K562 (cell line): ENCODE measurements around the gene SMG6. TPM values are rescaled to one million over a fixed set of nuclear protein-coding genes. Genes with fewer than 3 reads are reported as not detected.
A peak's percentile ranks its signal among the peaks of the same experiment; 100 is the strongest.

Experiments used
- CBX2 ChIP-seq: fragments of 200-600 bp; sonication (generic); IDR thresholded peaks from one replicate; pipeline ENCODE4 v1.6.1; 2012; ENCODE audit warnings: mild to moderate bottlenecking, low read length, inconsistent platforms; ENCODE audit not compliant: insufficient read depth, poor library complexity, severe bottlenecking
- CTBP1 ChIP-seq: fragments of 450-650 bp; IDR thresholded peaks from 2 replicates; pipeline ENCODE4 v1.6.1; 2016; ENCODE audit warnings: borderline replicate concordance
- EGR1 ChIP-seq: fragments of 450-650 bp; conservative IDR thresholded peaks from 2 replicates; pipeline ENCODE4 v1.6.1; 2017; ENCODE audit warnings: mild to moderate bottlenecking
- FOS ChIP-seq: IDR thresholded peaks from 3 replicates; pipeline ENCODE4 v1.6.1; 2011; ENCODE audit not compliant: insufficient read length; ENCODE audit errors: extremely low read depth
- NCOA1 ChIP-seq: fragments of 450-650 bp; IDR thresholded peaks from 2 replicates; pipeline ENCODE4 v1.6.1; 2016; ENCODE audit warnings: low read depth
- NCOA4 ChIP-seq: fragments of 450-650 bp; IDR thresholded peaks from 2 replicates; pipeline ENCODE4 v1.6.1; 2018; ENCODE audit warnings: mild to moderate bottlenecking; ENCODE audit not compliant: partially characterized antibody
- NRF1 ChIP-seq, 2 experiments: fragments of 450-650 bp; IDR thresholded peaks in 1 of 2; conservative IDR thresholded peaks in 1 of 2; 2 replicates each; pipeline ENCODE4 v1.6.1; 2014; ENCODE audit warnings: mild to moderate bottlenecking in 2 of 2
- PHF8 ChIP-seq: fragments of 200-600 bp; sonication (generic); IDR thresholded peaks from 2 replicates; pipeline ENCODE4 v1.6.1; 2012; ENCODE audit warnings: mixed run types, mild to moderate bottlenecking, inconsistent platforms, low read length, moderate library complexity, borderline replicate concordance
- PRPF4 ChIP-seq: fragments of 200-400 bp; formaldehyde crosslinking; IDR thresholded peaks from one replicate; pipeline ENCODE4 v1.6.1; 2017; ENCODE audit warnings: low read length, low read depth, mild to moderate bottlenecking; ENCODE audit not compliant: insufficient read depth, poor library complexity, severe bottlenecking
- RB1 ChIP-seq: fragments of 450-650 bp; IDR thresholded peaks from 2 replicates; pipeline ENCODE4 v1.6.1; 2017; ENCODE audit warnings: low read depth, mild to moderate bottlenecking
- STAG1 ChIP-seq: sonication (generic); formaldehyde crosslinking; IDR thresholded peaks from 2 replicates; pipeline ENCODE4 v1.5.0; 2020; ENCODE audit warnings: missing genetic modification reagents, borderline replicate concordance
- TBP ChIP-seq: optimal IDR thresholded peaks from 2 replicates; pipeline ENCODE3; 2011; ENCODE audit warnings: low read depth, low read length, improper control_type of control experiment
- ZKSCAN3 ChIP-seq: fragments of 250-450 bp; sonication (Bioruptor Pico); IDR thresholded peaks from 2 replicates; pipeline ENCODE4 v1.4.0; 2020
- ZNF217 ChIP-seq: sonication (generic); formaldehyde crosslinking; IDR thresholded peaks from 2 replicates; pipeline ENCODE4 v1.8.0; 2022; ENCODE audit warnings: mild to moderate bottlenecking, missing genetic modification reagents
- ZNF507 ChIP-seq: conservative IDR thresholded peaks from 2 replicates; pipeline ENCODE4 v1.6.1; 2017; ENCODE audit warnings: missing genetic modification characterization, missing compliant biosample characterization
- ZNF668 ChIP-seq: fragments of 250-450 bp; sonication (Bioruptor Pico); IDR thresholded peaks from 2 replicates; pipeline ENCODE4 v1.8.0; 2022; ENCODE audit warnings: mild to moderate bottlenecking, inconsistent platforms
- polyA plus RNA-seq, 8 experiments: library from polyadenylated mRNA; depleted of rRNA in 4 of 8; stranded (reverse) in 5 of 8; unstranded in 3 of 8; fragments of >200 nt; fragmentation: Nextera tagmentation in 2 of 8; fragmentation: Illumina TruSeq in 1 of 8; extraction: Ambion mirVana in 2 of 8; extraction: Trizol in 1 of 8; gene quantifications; 2 replicates each; pipeline versions ENCODE4 v1.2.1 to v1.2.3, GENCODE V29; 2011 to 2014; ENCODE audit warnings: inconsistent platforms in 1 of 8, missing spikeins in 1 of 8
- total RNA-seq, 7 experiments: library from RNA; depleted of rRNA in 6 of 7; stranded (reverse); fragments of >200 nt in 6 of 7; fragmentation: Illumina TruSeq in 2 of 7; extraction: Trizol in 2 of 7; gene quantifications; 2 replicates each; pipeline versions ENCODE4 v1.2.1 to v1.2.3, GENCODE V29; 2011 to 2021; ENCODE audit warnings: low replicate concordance in 1 of 7
- TF ChIP-seq, protein P1 (sequence below): fragments of 250-450 bp; sonication (Bioruptor Pico); IDR thresholded peaks from 2 replicates; pipeline ENCODE4 v1.8.0; 2022; ENCODE audit warnings: inconsistent platforms
- TF ChIP-seq, protein P2 (sequence below): fragments of 250-450 bp; sonication (Bioruptor Pico); IDR thresholded peaks from 2 replicates; pipeline ENCODE4 v1.4.0; 2020; ENCODE audit warnings: borderline replicate concordance
- TF ChIP-seq, protein P3 (sequence below): sonication (generic); formaldehyde crosslinking; IDR thresholded peaks from 2 replicates; pipeline ENCODE4 v1.8.0; 2022; ENCODE audit warnings: mild to moderate bottlenecking, low read depth, missing genetic modification reagents
- TF ChIP-seq, protein P4 (sequence below): sonication (generic); formaldehyde crosslinking; IDR thresholded peaks from 2 replicates; pipeline ENCODE4 v1.9.0; 2022; ENCODE audit warnings: mild to moderate bottlenecking, missing genetic modification reagents
- TF ChIP-seq, protein P5 (sequence below), 2 experiments: IDR thresholded peaks; 2 replicates each; pipeline ENCODE4 v1.6.1; 2011; ENCODE audit warnings: borderline replicate concordance in 1 of 2, control low read depth in 1 of 2, low read depth in 1 of 2, low read length in 1 of 2, mild to moderate bottlenecking in 1 of 2, mixed read lengths in 1 of 2, moderate library complexity in 1 of 2; ENCODE audit not compliant: insufficient read depth in 1 of 2, insufficient read length in 1 of 2, poor library complexity in 1 of 2, severe bottlenecking in 1 of 2; ENCODE audit errors: extremely low read depth in 1 of 2

SMG6 gene
- total and polyA plus RNA-seq, 9 of the 15 experiments (the other 6 are each of a cell fraction or from before 2014, with no cell fraction given), result 0.44 to 13.9 (median 6.0) TPM

DNA sequence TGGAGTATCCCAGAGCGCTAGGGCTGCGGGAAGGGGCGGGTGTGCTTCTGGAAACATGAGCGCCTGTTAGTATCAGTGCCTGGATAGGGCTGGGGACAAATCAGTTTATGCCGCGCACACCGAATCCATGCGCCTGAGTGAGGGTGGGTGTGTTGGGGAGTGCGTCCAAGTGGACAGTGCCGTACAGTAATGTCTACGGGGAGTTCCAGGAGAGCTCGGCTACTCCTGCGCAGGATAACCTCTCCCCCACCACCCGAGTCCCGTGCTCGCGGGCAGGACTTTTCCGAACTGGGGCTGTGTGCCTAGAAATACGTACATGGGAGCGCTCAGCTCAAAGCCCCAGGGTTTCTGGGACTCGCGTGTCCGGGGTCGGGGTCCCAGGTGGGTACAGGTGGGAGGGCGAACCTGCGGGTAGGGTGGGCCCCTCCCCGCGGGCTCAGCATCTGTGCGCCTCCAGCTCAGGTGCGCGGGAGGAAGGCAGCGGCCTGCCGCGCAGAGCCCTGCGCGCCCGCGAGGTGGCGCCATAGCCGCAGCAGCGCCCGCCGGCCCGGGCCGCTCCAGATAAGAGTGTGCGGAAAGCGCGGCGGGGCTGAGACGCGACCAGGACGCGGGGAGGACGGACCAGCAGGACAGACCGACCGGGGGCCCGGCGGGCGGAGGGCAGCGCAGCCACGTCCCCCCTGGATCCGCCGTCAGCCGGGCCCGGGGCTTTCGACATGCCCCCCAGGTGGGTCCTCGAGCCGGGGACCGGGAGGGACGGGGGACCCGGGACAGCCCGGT, 248.9 kb downstream of the SMG6 start, which contains the start of gene HIC1 (continued):
- TF ChIP-seq ZNF217 (CRISPR knock-in tag) (no peak), PHF8 (no peak), NCOA4 (no peak), EGR1 (no peak), NCOA1 (no peak), RB1 (peak; percentile 42; the same call in 1 of the 2 replicates), STAG1 (CRISPR knock-in tag) (peak; percentile 62; the same call in 1 of the 2 replicates), CTBP1 (peak; percentile 55), FOS (no peak), TBP (no peak), CBX2 (no peak), PRPF4 (no peak), ZNF507 (tag) (no peak), ZKSCAN3 (no peak), ZNF668 (CRISPR knock-in tag) (no peak), NRF1 (conservative IDR thresholded peaks at IDR 0.05 in 1 of 2, IDR thresholded peaks at IDR 0.05 in 1 of 2) (peak; percentile 63 to 70)
- TF ChIP-seq, protein P1, sequence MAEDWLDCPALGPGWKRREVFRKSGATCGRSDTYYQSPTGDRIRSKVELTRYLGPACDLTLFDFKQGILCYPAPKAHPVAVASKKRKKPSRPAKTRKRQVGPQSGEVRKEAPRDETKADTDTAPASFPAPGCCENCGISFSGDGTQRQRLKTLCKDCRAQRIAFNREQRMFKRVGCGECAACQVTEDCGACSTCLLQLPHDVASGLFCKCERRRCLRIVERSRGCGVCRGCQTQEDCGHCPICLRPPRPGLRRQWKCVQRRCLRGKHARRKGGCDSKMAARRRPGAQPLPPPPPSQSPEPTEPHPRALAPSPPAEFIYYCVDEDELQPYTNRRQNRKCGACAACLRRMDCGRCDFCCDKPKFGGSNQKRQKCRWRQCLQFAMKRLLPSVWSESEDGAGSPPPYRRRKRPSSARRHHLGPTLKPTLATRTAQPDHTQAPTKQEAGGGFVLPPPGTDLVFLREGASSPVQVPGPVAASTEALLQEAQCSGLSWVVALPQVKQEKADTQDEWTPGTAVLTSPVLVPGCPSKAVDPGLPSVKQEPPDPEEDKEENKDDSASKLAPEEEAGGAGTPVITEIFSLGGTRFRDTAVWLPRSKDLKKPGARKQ (CRISPR knock-in tag), result no peak
- TF ChIP-seq, protein P2, sequence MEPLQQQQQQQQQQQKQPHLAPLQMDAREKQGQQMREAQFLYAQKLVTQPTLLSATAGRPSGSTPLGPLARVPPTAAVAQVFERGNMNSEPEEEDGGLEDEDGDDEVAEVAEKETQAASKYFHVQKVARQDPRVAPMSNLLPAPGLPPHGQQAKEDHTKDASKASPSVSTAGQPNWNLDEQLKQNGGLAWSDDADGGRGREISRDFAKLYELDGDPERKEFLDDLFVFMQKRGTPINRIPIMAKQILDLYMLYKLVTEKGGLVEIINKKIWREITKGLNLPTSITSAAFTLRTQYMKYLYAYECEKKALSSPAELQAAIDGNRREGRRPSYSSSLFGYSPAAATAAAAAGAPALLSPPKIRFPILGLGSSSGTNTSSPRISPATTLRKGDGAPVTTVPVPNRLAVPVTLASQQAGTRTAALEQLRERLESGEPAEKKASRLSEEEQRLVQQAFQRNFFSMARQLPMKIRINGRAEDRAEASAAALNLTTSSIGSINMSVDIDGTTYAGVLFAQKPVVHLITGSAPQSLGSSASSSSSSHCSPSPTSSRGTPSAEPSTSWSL (CRISPR knock-in tag), result no peak
- TF ChIP-seq, protein P3, sequence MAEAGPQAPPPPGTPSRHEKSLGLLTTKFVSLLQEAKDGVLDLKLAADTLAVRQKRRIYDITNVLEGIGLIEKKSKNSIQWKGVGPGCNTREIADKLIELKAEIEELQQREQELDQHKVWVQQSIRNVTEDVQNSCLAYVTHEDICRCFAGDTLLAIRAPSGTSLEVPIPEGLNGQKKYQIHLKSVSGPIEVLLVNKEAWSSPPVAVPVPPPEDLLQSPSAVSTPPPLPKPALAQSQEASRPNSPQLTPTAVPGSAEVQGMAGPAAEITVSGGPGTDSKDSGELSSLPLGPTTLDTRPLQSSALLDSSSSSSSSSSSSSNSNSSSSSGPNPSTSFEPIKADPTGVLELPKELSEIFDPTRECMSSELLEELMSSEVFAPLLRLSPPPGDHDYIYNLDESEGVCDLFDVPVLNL (CRISPR knock-in tag), result no peak
- TF ChIP-seq, protein P4, sequence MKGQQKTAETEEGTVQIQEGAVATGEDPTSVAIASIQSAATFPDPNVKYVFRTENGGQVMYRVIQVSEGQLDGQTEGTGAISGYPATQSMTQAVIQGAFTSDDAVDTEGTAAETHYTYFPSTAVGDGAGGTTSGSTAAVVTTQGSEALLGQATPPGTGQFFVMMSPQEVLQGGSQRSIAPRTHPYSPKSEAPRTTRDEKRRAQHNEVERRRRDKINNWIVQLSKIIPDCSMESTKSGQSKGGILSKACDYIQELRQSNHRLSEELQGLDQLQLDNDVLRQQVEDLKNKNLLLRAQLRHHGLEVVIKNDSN (CRISPR knock-in tag), result no peak
- TF ChIP-seq, protein P5, sequence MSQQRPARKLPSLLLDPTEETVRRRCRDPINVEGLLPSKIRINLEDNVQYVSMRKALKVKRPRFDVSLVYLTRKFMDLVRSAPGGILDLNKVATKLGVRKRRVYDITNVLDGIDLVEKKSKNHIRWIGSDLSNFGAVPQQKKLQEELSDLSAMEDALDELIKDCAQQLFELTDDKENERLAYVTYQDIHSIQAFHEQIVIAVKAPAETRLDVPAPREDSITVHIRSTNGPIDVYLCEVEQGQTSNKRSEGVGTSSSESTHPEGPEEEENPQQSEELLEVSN (IDR thresholded peaks at IDR 0.05; ENCODE audit: borderline replicate concordance in 1 of 2, extremely low read depth in 1 of 2, insufficient read depth in 1 of 2, insufficient read length in 1 of 2, low read depth in 1 of 2, low read length in 1 of 2, poor library complexity in 1 of 2, severe bottlenecking in 1 of 2), result peak in 1 of 2 experiments; percentile 64
